GM19025 (cell line): Measurements from ENCODE around the gene UTP20.
A peak's percentile ranks its signal among the peaks of the same experiment; 100 is the strongest.

Experiments used
- ATAC-seq: cut with Tn5 transposase; IDR thresholded peaks from one replicate; pipeline ENCODE4 v1.9.1; 2021; ENCODE audit warnings: mild to moderate bottlenecking, low read depth, moderate library complexity; ENCODE audit not compliant: unreplicated experiment

Gene UTP20

DNA sequence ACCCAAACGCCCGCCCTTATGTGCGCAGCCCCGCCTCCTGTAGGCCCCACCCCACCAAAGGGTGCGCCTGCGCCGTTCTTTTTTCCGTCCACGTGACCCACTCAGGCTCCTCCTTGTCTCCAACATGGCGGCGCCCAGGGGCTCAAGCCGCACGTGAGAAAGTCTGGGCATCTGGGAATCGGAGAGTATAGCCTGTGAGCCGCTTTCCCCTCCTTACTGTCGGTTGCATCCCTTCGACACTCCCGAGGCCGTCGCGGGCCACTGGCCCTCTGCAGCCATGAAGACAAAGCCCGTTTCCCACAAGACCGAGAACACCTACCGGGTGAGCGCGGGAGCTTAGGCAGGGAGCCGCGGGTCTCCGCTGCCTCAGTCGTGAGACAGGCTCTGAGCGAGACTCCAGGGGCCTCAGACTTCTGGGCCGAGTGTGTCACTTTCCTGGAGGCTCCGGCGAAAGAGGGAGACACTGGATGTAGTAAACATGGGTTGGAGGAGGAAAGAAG is at the start of gene UTP20:
UTP20 (plus strand) TSS at position 100 of the 500 bp plus-strand sequence; CDS start at position 278, 178 bp downstream.
- peak; percentile 99 for ATAC-seq

DNA sequence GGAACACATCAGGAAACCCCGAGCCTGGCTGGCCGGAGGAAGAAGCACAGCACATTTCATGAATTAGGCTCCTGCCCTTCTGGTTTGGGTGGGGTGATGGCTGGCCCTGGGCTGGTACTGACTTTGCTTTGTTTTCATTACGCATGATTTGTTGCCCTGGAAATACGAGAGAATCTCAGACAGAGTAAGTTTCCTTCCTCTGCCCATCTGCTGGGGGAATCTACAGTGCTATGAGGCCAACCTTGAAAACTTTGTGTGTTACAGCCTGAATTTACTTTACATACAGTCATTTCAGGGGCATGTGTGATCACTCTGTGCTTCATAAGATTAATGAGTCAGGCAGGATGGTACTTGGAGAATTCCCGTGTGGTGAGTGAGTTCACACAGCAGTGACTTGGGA is 49.4 kb upstream of the UTP20 start:
- no peak for ATAC-seq

DNA sequence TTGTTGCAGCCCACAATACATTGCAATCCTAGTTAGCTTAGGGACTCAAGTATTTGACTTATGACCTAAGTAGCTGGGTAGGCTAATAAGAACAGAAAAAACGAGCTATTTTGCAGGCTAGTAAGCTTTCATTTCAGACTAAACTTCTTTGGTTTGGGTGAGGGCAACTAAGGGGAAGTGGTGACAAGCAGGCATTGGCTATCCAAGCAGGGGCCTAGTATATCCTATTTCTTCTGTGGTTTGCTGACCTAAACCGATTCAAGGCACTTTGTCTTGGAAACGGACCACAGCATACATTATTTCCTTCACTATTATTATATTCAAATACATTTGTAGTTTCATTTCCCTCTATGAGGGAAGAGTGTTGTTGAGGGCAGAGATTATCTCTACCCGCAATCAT is 48.3 kb upstream of the UTP20 start:
- ATAC-seq, result no peak

DNA sequence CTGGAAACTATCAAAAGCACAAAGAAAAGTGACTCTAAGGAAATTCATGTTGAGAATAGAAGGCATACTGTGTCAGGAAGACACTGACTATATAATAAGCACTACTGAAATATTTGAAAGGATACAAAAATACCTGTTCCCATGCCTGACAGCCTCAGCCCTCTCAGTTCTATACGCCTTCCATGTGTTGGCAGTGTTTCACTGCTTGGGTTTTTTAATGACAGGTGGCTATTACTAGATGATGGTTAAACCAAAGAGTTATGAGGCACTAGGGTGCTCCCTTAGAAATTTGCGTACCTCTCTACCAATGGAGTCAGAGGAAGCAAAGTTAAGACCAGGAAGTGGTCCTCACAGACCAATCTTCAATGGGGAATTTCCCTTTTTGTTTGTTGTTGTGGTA is 44.2 kb upstream of the UTP20 start:
- ATAC-seq, result no peak

DNA sequence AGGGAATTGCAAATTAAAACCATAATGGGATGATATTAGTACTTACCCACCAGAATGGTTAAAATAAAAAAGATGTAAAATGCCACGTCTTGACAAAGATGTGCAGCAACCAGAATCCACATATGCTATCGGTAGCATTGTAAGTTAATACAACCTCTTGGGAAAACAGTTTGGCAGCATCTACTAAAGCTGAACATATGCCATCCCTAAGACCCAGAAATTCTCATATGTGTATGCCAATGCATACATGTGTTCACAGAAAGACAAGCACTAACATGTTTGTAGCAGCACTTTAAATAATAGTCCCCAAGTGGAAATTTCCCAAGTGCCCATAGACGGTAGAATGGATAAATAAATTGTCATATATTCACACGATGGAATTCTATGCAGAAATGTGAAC is 41.6 kb upstream of the UTP20 start:
- ATAC-seq, result no peak

DNA sequence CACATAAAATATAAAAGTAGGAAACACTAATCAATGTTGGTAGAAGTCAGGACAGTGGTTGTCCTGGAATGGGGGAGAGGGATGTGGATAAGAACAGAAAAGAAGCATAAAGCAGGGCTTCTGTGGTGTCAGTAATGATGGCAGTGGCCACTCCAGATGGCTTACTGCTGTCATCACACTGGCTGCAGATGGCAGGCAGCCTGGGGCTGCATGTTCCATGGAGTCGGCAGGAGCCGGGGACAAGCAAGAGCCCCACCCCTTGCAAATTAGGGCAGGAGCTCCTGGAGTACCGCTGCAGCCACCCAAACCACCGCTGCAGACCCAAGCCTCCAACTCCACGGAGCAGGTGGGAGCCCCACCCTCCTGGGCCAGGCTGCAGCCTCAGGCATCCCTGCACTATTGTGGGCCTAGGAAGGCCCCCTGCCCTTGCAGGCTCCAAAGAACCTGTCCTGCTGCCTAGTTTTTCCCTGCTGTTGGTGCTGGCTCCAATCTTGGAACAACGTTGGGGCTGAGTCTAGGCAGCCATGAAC is 41.0 kb upstream of the UTP20 start:
- ATAC-seq, result no peak

DNA sequence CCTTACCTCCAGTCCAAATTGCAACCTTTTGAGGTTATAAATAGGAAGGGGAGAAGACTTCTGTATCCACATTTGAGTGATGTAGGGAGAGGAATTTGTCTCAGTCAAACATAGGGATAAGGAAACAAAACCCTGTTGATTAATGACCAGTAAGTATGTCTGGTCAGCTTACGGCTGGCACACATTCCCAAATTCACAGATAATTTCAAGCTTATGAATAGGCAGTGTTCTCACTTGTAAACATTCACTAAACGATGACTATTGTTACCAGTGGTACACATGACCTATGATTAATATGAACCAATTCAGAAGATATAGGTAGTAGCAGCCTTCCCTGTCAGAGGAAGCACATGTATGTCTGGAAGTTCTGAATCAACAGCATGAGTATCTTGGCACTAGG is 36.8 kb upstream of the UTP20 start:
- ATAC-seq, result no peak

DNA sequence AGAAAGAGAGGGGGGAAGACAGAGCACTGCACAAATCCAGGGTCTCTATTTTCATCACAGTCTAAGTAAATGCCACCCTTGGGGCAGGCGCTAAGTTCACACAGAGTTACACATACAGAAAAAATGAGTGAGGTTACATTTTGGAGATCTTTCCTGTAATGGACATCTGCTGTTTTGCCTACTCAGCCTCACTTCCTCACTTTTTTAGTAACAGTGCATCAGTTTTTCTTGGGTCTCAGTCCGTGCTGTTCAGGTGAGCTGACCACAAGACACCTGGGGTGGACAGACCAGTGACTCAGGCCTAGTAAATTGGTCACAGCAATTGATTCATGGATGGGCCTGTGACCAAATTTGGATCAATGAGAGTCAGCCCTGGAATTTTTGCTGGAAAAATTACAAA is 36.3 kb upstream of the UTP20 start:
- no peak for ATAC-seq

DNA sequence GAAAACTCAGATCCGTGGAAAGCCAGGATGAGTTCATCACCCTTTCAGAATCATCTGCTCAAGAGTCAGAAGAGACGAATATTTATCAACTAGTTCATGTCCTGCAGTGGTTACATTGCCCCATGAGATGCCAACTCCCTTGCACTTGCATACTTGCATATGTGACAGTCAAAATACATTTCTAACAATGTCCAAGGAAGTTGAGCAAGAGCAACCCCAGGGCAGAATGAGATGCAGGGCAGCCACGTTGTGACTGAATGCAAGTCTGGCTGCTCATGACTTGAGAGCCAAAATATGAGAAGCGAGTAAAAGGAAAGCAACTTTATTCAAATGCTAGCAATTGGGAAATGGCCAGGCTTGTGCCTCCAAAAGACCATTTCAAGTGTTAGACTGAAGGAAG is 23.6 kb upstream of the UTP20 start:
- no peak for ATAC-seq

DNA sequence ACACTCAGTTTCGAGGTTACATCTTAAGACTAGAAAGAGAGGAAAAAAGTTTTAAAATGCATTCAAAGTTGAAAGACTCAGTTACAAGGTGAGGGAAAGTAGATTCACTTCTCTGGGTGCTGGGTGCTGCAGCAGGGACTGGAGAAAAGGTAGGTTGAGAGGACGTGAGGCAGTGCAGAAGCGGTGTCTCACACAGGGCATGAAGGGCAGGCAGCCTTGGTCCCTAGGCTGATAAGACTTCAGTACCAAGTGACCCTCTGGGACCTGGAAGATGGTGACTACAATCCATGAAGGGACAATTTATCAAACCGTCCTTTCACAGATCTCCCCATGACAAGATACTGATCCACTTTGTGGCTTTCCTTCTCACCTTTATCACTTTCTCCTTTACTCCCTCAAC is 22.5 kb upstream of the UTP20 start:
- ATAC-seq, result no peak

DNA sequence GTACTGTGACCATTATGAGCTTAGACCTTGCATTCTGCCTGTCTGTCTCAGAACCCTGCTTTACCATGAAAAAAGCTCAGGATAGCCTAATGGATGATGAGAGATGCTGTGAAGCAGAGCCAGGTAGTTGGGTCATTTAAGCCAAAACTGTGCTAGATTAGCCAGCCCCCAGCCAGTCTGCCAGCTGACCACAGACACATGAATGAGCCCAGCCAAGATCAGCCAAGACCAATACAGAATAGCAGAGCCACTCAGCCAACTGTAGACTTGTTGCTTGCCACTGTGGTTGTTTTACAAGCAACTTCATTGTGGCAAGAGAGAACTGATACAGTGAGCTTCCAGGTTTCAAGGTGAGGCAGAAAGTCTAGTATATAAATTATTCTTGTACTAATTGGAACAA is 12.8 kb upstream of the UTP20 start:
- ATAC-seq, result no peak

DNA sequence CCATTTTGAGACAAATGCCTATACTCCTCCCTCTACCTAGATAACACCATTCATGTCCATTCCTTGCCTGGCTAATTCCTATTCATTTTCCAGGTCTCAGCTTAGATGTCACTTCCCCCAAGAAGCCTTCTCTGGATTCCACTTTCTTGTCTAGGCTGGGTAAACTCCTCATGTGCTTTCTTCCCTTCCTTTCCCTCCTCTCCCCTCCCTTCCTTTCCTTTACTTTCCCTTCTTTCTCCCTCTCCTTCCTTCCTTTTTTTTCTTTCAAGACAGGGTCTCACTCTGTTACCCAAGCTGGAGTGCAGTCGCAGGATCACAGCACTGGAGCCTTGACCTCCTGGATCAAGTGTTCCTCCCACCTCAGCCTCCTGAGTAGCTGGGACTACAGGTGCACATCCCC is 3.5 kb upstream of the UTP20 start:
- no peak for ATAC-seq

DNA sequence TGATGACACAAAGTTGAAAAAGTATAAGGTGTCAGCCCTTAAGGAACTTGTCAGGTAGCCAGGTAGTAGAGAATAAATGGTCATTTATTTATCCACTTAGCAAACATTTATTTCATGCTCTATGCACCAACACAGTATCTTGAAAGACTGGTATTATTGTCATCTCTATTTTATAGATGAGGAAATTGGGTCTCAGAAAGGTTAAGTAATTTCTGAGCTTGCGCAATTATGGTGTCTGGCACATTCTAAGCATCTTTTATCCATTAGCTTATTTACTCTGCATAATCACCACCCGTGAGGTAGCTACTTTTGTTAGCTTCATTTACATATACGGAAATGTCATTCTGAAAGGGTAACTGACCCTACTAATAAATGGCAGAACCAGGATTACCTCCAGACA is 2.5 kb upstream of the UTP20 start:
- no peak for ATAC-seq

DNA sequence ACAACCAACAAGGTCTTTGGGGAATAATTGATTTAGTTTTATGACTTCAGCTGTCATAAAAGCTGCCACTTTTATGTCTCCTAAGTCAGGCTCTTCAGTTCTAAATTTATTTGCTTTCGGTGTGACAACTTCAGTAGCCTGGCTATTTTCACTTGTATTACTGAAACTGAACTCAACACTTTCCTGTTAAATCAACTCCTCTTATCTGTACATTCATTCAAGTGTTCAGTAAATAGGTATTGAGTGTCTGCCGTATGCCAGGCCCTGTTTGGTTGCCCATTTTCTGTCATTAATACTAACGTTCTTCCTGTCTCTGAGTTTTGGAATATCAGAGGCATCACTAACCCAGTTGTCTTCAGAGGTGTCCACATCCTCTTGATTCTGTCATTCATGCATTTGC is 7.5 kb downstream of the UTP20 start:
- no peak for ATAC-seq

DNA sequence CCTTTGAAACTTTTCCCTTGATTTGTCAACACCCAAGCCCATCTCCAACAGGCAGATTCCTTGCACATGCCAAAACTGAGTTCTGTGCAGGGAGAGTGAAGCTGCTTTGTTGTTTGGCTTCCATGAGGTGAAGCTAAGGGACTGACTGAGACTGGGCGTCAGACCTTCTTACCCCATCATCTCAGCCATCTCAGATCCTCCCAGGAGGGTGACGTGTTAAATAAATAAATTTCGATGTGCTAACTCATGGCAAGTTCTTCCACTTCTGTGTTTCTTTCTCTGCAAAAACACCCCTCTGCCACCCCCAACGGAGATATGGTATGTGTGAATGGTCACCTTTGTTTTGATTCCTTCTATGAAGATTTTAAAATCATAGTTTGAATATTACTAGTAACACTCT is 17.8 kb downstream of the UTP20 start:
- ATAC-seq, result no peak

DNA sequence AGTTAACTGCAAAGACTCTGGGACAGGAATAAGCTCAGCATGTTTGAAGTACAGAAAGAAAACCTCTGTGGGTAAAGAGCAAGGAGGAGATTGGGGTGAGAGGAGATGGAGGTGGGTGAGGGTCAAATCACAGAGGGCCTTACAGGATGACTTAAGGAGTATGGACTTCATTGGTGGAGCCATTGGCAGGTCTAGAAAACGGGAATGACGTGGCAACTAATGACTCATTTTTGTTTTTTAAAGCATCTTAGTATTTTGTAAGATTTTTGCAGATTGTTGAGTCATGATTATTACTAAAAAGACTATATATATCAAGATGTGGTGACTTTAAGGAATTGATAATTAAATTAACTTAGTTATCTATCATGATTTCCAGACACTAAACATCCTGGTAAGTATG is 18.5 kb downstream of the UTP20 start:
- ATAC-seq, result no peak

DNA sequence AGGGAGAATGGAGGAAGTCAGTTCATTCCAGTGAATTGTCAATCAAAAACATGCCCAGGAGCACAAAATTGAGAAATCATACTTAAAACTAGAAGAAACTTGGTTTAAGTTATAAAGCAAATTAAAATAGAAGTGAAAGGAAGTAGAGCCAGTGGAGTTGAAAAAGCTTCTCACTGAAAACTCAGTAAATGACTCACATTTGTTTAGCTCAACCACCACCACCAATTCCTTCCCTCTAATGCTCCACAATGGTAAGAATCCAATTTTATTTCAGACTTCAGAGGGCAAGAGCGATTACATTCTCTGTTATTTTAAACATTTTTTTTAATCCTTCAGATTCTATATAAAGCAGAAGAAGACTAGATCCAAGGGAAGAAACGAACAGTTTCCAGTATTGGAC is 19.4 kb downstream of the UTP20 start:
- no peak for ATAC-seq

DNA sequence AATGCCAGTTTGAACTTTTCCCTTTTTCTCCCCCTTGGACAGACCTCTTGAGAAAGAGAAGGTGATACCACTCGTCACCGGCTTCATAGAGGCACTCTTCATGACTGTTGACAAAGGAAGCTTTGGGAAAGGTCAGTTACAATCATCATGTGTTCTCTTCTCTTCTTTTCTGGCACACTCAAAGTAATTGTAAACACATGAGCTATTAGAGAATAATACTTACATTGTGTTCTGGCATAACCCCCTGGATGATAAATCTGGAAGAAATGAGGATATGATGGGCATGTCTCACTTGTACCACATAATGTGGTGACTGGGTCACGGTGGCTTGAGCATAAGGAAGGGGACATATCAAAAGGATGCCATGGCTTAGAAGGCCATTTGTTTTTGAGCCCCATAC is 20.0 kb downstream of the UTP20 start:
- no peak for ATAC-seq

DNA sequence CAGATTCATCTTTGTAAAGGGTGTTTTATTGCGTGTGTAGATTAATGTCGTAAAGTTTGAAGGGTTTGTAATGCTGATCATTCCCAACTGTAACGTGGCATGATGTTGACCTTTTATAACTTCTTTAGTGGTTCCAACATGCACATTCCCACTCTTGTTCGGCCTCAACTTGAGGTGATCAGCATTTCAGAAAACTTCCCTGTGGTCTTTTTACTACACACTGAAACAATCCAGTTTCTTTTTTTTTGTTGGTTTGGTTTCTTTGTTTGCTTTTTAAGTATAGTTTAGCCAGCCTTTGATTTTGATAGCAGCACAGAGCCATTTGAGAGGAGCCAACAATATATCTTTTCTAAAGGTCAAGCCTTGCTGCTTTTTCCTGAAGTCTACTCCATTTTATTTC is 22.8 kb downstream of the UTP20 start:
- no peak for ATAC-seq

DNA sequence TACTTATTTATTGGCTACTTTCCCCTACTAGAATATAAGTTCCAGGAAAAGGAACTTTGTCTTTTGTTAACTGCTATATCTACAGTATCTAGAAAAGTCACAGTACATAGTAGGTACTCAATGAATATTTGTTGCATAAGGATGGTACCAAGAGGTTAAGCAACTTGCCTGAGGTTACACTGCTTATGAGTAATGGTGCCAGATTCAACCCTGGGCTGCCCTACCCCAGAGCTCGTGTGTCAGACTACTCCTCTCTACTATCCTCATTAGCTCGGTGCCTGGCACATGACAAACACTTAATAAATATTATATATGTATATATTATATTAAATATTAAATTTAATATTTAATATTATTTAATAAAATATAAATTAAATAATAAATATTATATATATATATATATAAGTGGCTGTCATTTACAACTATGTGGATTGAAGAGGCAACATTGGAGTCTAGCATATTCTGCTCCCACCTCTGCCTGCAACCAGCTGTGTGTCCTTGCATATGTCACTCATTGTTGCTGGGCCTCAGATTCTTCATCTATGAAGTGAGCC is 25.4 kb downstream of the UTP20 start:
- no peak for ATAC-seq

DNA sequence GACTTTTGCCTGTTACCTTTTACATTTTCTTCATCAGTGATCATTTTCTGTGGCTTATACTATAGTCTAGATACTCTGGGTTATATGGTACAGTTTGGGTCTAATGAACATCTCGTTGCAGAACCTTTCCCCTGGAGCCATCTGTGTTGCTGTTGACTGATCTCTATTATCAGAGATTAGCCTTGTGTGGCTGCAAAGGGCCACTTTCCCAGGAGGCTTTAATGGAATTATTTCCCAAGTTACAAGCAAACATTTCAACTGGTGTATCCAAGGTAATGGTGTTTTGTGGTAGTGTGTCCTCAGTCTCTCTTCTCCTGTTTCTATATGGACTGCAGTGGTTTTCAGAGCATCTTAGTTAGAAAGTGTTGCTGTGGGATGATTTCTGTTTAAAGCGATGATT is 25.9 kb downstream of the UTP20 start:
- no peak for ATAC-seq

DNA sequence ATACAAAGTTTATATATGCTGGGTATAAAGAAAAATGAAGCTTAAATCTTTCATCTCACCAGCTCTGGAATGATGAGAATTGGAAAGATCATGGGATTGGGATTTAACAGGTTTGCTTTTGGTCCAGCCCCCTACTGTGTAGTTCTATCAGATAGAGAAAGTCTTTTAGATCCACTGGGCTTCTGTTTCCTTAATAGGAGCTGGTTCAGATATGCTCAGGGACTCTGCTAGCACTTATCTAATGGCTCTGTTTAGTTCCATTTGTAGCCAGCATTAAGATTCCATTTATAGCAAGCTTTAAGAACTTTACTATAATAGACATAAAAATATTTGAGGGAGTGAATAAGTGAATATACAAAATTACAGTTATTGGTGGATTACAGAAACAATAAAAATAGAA is 42.6 kb downstream of the UTP20 start:
- no peak for ATAC-seq

DNA sequence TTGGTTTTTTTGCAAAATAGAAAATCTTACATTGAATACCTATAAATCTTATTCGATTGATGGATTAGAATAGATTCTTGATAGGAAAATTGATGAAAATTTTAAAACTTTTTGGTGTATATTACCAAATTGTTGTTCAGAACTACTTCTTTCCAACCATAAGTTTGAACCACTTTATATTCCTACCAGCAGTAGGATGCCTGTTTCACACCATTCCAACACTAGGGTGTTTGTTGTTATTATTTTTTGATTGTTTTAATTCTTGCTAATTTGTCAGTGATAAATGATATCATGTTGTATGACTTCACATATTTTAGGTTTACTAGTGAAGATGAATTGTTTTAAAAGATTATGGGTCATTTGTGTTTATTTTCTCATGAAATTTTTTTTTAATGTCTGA is 43.4 kb downstream of the UTP20 start:
- ATAC-seq, result no peak
